HG02588 (cell line): ENCODE results near the gene MYO1E.
A peak's percentile ranks its signal among the peaks of the same experiment; 100 is the strongest.

Source experiments
- ATAC-seq: cut with Tn5 transposase; IDR thresholded peaks from one replicate; pipeline ENCODE4 v1.9.1; 2021; ENCODE audit warnings: mild to moderate bottlenecking, moderate library complexity; ENCODE audit not compliant: unreplicated experiment

MYO1E gene

DNA sequence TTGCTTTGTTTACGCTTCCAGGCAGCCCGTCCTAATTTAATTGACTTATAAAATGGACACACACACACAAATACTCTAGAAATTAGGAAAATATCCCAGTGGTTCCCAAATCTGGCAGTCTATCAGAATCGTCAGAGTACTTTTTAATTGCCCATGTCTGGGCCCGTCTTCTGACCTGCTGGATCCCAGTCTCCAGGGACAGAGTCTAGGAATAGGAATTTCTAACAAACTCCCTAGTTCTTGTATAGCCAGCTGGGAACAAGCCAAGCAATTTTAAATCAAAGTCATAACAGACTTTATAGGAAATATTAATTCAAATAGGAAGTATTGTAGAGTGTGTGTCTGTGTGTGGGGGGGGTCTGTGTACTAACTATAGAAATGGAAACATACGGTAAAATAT lies 132.6 kb downstream of the MYO1E start:
- no peak for ATAC-seq

DNA sequence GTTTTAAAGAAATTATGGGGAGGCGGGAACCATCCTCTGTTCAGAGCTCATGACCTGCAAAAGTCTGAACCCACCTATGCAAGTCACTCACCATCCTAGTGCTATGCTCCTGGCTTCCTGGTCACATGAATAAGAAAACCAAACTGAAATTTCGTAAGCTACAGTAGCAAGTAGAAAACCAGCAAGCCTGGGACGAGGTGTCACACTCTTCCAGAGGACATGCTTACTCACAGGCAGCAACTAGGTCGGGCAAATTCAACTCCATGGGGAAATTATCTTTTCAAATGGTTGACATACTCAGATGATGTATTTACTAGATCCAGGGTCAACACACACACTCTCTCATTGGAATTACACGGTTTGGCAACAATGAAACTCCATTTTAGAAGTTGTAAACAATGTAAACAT lies 134.7 kb downstream of the MYO1E start:
- peak; percentile 52 for ATAC-seq

DNA sequence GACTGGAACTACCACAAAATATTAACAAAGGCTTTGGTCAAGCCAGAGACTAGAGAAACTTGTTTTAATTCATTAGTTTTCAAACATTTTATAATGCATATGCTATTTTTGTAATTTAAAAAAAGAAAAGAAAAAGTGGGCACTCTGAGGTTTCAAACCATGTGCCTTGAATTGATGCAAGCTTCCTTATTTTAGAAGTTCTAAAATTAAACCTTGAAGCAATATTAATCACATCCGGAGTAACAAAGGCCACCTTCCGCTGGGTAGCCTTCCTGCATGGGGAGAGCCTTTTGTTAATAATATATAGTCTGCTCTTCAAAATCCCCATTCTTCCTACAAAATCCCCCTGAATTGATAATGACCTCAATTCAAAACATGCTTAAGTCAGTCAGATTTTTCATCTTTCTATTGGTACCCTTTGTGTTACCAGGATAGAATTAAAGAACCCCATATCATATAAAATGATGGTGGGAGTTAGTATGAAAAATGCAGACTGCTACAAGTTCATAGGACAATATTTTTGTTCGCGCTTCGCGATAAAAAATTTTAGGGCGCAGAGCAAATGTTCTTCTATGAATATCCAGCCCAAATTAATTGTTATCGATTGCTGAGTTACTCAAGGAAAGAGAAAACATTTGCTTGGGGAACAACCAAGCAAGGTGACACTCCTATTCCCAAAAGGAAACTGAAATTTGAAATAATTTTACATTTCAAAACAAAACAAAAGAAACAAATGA lies 135.4 kb downstream of the MYO1E start:
- ATAC-seq, result peak; percentile 65

DNA sequence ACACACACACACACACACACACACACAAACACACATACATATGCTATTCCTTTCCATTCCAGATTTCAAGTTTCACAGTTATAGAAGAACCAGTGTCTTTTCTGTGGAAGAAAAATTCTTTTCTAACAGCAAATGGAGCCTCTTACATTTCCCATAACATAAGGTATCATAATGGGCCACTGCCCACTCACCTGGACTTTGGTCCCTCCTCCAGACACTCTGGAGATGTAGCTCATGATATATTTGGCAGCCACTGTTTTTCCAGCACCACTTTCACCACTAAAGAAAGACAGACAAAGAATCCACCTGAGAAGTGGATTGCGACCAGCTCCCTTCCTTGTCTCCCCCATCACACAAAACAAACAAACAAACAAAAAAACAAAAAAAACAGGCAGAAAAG lies 136.3 kb downstream of the MYO1E start:
- ATAC-seq, result no peak

DNA sequence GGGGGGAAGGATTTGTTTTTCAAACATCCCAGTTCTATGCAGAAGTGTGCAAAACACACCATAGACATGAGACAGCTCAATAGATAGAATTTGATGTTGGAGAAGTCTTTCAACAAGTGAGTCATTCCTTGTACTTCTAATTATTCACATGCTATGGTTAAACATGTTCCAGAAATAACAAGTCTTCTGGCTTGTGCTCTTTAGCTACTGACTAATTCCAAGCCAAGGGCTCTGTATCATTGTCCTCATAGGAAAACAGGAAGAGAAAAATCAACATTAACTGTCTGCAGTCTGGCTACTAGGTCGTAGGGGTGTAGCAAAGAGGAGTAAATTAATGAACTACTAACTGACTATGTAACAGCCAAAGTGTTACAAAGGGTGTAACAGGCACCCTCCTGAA lies 140.2 kb downstream of the MYO1E start:
- ATAC-seq, result no peak

DNA sequence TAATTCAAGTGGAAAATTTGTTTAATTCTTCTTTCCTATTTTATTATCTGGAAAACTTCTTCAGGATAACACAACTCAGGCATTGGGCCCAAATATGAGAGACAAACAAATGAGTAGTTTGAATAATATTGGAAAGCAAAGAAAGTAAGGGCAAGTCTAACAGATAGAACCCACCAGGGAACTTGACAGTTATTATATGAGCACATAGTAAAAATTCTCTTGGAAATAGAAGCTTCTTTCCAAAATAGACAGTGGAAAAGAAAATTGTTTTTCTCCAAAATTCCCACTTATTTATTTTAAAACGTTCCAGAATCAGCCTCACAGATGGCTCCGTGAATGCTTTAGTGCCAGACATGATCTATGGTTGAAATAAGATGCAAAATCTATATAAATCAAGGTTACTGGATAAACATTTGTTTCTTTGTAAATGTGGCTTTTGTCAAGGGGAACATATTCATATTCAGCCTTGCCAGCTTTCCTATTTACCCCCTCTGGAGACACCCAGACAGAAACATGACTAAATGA lies 142.1 kb downstream of the MYO1E start:
- no peak for ATAC-seq

DNA sequence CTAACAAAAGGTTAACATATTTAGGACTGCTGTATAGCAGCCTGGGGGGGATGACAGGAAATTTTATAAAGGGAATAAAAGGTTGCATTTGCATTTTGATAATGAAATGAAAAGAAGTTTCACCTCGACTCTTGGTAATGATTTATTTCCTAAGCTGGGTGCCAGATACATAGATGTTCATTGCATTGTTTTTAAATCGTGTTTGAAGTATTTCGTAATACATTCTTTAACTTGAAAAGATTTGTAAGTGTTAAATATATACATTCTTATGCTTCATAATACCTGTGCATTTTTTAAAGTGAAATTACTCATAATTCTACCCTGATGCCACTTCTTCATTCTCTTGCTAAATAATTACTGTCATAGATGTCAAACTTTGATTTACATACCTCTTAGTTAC lies 143.2 kb downstream of the MYO1E start:
- no peak for ATAC-seq

DNA sequence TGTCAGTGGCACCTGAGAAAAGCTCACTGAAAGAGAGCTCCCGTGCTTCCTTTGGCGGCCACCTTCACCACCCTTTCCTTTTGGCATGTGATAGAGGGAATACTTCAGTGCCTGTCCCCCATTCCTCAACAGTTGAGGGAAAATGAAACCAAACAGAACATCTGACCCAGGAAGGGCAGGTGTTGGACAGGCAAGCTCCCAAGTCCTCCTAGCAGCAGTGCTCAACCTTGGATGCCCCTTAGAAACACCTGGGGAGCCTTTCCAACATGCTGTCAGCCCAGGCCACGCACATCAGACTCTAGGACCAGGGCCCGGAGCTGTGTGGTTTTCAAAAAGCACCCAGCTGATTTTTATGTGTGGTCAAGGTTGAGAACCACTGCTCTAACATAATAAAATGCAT lies 143.7 kb downstream of the MYO1E start:
- ATAC-seq, result no peak

DNA sequence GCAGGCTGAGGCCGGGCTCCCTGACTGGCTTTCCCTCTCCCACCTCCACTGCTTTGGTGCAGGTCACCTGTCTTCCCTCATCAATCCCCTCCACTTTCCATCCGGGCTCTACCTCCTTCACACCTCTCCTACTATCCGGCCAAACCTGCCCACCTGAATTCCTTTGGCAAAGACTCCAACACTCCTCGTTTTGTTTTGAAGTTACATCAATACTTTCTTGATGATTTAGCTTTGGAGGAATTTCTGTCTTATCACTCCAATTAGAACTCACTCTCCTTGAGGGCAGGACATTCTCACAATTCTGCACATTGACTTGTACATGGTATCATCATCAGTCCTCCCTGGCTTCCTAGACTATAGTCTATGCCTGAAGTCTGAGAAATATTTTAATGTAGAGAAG lies 145.7 kb downstream of the MYO1E start:
- no peak for ATAC-seq

DNA sequence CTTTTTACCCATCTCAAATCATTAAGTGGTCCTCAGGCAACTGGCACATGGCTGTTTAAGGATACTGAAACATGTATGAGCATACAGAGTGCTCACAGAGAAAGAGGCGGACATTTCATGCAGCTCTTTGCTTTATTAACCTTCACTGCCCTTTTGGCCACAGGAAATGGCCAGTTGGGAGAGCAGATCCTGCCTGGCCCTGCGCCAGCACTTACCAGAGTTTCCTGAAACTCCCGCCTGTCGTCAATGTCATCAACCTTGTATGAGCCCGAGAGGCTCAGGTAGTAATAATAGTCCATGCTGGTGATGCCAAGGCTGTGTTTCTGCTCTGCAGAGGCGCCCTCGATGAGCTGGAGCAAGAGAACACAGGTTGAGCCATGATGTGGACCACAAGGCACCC lies 148.2 kb downstream of the MYO1E start:
- no peak for ATAC-seq

DNA sequence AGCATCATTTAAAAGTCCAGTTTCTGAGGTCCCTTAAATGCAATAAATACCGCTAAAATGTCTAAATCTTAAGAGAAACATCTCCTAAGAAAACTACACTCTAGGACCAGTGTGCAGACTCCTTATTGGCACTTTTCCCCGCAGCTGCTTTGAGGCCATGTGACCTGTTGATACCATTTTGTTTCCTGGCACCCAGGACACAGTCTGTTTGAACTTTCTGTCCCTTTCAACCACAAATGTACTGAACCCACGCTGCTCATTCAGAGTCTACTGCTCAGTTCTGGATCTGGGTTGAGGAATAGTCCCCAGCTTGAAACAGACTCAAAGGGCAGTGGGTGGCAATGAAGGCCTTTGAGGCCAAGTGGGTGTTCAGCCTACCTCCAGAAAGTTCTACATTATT lies 148.9 kb downstream of the MYO1E start:
- no peak for ATAC-seq

DNA sequence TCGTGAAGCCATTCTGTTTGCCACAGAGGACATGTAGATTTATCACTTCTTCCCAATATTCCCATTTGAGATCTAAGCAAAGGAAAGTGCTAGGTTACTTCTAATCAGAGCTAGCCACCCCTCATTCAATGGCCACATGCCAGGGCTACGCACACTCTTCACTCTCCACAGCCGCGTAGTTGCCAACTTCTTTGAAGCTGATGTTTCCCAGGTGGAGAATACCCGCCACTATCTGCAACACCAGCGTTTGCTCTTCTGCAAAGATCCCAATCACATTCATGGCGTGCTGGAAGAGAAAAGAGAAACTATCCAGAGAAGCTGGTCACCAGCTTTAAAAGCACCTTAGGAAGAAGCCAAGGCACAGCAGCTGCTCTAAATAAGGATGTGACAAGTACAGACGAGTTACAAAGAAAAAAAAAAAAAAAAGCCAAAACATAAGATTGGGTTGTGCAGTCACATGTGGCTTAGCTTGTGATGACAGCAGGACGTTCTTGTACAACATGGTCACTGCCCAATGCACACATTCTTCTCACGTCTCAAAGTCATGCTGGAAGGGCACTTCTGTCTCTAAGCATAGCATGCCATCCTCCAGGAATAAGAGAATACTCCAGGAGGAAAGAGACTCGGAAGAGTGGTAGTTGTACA lies 149.6 kb downstream of the MYO1E start:
- ATAC-seq, result no peak

DNA sequence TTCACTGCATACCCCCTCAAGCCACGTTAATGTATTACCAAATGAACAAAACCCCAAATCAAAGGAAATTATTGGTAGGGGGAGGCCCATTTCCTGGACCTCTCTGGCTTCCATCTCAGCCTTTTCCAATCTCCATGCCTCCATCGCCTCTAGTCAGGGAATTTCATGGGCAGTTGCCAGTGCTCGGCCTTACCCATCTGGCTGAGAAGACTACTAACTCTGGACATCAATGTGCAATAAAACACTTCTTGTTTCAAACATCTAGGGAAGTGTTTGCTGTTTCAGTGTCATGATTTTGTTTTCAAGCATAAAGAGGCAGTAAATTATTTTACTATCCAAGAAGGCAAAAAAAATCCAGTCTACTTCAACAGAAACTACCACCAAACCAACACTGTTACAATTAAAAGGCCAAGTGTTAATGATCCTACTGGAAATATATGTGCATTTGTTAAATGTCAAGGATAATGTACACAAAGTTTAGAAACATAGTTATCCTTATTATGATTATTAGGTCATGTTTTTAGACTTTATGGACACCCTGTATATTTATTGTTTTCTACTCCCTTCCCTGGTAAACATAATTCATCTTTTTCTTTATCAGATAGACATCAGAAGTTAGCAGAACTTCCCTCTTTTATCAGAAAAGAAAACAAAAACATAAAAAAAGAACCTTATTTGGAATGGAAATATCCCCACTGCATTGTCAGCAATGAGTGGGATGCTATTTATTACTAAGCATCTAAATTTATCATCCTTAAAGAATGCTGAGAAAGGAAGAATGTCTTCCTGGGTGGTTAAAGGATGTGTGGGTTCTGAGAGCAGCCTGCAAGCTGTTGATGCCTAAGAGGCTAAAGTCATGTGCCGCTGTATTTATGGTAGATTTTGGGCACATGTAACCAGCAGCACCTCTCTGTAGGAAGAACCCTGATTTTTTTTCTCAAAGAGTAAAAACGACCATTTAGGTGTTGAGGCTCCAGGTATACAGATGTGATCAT lies 150.9 kb downstream of the MYO1E start:
- no peak for ATAC-seq

DNA sequence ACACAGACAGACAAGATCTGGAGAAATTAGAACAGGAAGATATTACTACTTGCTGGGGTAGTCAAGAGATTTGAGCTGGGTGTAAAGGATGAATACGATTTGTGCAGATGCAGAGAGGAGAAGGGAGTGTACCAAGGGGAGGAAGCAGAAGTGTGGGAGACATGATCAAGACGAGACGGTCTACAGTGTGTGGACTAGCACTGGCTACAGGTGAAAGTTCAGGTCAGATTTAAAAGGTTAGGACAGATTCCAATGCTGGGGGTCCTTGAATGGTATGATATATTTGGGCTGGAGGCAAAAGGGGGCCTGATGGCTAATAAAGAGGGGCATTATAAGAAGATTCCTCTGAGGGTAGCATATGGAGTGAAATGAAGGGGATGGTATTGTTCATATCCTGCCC lies 154.0 kb downstream of the MYO1E start:
- ATAC-seq, result no peak

DNA sequence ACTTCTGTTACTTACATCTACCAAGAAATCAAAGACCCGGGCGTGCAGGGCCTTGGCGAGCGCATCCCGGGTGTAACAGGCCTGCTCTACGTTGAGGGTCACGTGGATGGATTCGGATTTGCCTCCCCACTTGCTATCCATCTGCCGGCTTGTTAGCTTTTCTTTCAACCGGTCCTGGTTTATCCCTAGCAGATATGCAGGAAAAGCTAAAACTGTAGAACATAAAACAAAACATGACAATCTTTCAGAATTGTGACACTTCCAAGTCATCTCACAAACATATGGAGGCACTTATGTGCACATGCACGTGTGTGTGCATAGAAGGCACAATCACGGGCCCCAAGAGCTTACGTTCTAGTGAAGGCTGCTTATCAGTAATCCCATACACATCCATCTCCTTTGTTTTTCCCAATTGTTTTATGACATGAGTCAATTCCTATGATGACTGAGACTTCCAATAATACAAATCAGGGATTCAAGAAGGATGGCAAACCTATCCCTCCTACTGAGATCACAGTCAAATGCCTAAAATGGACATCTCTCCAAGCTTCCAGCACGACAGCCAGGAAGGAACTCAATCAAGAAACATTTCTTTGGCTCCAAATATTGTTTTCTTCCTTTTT lies 154.7 kb downstream of the MYO1E start:
- ATAC-seq, result no peak

DNA sequence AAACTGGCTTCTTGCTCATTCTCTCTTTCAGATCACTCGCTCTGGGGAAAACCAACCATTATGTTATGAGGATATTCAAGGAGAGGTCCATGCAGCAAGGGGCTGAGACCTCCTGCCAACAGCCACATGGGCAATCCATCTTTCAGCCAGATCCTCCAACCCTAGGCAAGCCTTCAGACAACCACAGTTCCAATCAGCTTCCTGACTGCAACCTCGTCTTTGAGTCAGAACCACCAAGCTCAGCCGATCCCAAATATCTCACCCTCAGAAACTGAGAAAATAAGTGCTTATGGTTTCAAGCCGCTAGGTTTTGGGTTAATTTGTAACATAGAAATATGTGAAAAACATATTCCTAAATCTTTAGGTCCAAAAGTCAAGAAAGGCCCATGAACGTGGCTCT lies 155.8 kb downstream of the MYO1E start:
- no peak for ATAC-seq

DNA sequence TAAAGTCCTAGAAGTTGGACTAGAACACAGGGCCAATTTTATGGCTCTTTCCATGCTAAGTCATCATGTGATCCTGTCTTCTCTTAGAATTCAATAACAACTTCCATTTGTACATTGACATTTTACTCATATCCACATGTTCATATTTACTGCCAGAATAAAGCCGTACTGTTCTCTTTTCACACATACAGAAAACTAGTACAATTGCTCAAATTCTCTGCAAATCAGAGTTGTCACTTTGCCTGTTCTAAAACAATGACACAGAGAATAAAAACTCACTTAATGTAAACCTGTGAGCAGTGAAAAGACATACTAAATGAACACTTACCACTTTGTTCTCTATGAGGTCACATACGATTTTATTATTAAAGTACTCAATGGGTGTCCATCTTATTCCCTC lies 162.5 kb downstream of the MYO1E start:
- no peak for ATAC-seq

DNA sequence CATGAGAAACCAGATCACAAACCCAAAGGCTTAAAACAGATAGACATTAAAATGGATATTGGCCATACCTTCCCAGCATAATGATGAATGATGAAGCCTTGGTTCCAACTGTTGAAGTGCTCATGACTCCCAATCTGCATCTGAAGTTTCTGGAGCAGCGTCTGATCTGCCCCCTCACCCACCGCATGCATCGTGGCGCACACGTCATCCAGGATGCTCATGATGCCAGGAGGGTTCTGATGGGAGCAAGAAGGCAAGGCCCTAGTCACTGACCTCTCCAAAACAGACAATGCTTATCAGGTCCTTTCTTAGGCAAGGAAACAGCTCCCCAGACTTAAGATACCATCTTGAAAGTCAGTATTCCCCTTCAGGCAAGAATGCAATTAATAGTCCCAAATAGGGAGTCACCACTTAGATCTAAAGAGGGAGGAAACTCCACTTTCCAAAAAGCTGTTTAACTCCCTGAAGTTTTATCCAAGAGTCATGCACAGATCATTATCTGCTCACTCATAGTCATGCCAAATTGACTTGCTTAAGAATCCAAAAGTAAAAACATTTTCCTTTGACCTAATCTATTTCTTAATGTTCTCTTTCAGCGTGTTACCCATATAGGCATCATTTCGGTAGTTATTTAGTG lies 163.9 kb downstream of the MYO1E start:
- ATAC-seq, result no peak

DNA sequence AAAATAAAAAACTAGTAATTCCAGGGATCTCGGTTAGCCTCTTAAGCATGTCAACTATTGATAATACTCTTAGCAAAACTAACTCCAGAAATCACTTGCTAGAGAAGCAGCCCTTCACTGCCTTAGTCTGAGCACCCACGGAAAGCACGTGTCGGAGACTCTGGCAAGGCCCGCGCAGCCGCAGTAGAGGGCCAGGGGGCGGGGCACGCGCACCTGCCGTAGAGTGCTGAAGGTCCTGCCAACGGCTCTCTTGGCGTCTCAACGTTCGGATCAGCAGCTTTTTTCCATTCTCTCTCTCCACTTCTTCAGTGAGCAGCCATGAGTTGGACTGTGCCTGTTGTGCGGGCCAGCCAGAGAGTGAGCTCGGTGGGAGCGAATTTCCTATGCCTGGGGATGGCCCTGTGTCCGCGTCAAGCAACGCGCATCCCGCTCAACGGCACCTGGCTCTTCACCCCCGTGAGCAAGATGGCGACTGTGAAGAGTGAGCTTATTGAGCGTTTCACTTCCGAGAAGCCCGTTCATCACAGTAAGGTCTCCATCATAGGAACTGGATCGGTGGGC lies 166.0 kb downstream of the MYO1E start, which contains the start of gene LDHAL6B:
TSS of gene LDHAL6B (plus strand) at position 221 of the 561 bp plus-strand sequence. CDS start at position 319, 98 bp downstream.
- ATAC-seq, result no peak
